ENCODE data around the gene KIF26B. TPM values are rescaled to one million over a fixed set of nuclear protein-coding genes. Genes with fewer than 3 reads are reported as not detected.
A peak's percentile ranks its signal among the peaks of the same experiment; 100 is the strongest.

The KIF26B gene
- total RNA-seq, 3 donors from 2014 or later (not counting 1 experiment from before 2014, with no cell fraction given), result 0.16 to 0.96 (median 0.18) TPM

DNA sequence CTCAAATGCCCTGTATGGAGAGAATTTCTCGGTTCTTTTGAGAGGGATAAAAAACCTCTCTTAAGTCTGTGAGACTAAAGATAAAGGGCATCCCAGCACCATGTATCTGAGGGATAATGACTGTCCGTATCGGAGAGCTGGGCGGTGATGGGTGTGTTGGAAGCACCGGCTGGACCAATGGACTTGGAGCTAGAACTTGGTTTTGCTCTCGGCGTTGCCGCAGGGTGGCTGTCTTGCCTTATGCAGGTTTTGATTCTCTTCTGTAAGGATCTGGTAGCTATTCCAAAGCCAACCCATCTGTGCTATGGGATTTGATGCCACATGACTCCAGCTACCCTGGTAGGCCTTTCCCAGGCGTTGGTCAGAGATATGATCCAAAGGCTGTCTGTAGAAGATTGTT, 348.8 kb downstream of the KIF26B start:
- Mint-ChIP-seq H3K9me3 (no peaks in the 10 kb centered on the region), H3K27ac (no peak overlapping the region), H3K36me3 (no peaks in the 10 kb centered on the region), H3K27me3 (ENCODE audit: low read depth in 2 of 2) (no peaks in the 10 kb centered on the region), H3K4me3 (no peak overlapping the region), H3K4me1 (no peaks in the 10 kb centered on the region)
- 90% methylated on average over 9 of the region's 9 CpGs for WGBS (ENCODE audit: insufficient coverage)
- no peak overlapping the region for H3K4me3 ChIP-seq (ENCODE audit: low read length)
- no peaks in the 10 kb centered on the region for H3K36me3 ChIP-seq (ENCODE audit: control insufficient read depth, insufficient read depth, low read length)
- TF ChIP-seq, protein P1, sequence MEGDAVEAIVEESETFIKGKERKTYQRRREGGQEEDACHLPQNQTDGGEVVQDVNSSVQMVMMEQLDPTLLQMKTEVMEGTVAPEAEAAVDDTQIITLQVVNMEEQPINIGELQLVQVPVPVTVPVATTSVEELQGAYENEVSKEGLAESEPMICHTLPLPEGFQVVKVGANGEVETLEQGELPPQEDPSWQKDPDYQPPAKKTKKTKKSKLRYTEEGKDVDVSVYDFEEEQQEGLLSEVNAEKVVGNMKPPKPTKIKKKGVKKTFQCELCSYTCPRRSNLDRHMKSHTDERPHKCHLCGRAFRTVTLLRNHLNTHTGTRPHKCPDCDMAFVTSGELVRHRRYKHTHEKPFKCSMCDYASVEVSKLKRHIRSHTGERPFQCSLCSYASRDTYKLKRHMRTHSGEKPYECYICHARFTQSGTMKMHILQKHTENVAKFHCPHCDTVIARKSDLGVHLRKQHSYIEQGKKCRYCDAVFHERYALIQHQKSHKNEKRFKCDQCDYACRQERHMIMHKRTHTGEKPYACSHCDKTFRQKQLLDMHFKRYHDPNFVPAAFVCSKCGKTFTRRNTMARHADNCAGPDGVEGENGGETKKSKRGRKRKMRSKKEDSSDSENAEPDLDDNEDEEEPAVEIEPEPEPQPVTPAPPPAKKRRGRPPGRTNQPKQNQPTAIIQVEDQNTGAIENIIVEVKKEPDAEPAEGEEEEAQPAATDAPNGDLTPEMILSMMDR (IDR thresholded peaks at IDR 0.05), result no peak
- no peak for ATAC-seq
- H3K27ac ChIP-seq (ENCODE audit: low read length), result no peak overlapping the region
- no peak for DNase-seq
- H3K4me1 ChIP-seq (ENCODE audit: control insufficient read depth, insufficient read depth, low read length), result no peaks in the 10 kb centered on the region
- H3K27me3 ChIP-seq (ENCODE audit: control insufficient read depth, insufficient read depth, low read length), result no peaks in the 10 kb centered on the region
- no peaks in the 10 kb centered on the region for H3K9me3 ChIP-seq (ENCODE audit: control insufficient read depth, insufficient read depth, low read length)
- intact Hi-C loops (cut with micrococcal nuclease), result no loop called here

DNA sequence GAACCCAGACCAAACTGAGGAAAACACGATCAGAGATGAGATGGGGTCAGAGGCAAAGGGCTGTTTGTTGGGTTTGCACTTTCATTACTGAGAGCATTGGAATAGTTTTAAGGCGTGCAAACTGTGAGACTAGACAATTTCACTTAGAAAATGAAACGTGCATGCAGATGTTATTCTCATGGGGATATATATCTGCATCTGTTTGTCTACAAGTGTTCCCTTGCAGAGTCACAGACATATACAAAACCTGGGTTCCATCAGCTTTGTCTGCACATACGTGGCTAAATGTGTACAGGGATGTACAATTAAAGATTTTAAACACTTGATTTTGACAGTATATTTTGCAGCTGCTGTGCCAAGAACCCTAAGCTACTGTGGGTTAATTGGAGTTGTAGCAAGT, 355.4 kb downstream of the KIF26B start:
- H3K27ac ChIP-seq (ENCODE audit: low read length), result no peak overlapping the region
- no peaks in the 10 kb centered on the region for H3K27me3 ChIP-seq (ENCODE audit: control insufficient read depth, insufficient read depth, low read length)
- no peaks in the 10 kb centered on the region for H3K36me3 ChIP-seq (ENCODE audit: control insufficient read depth, insufficient read depth, low read length)
- TF ChIP-seq, protein P1 (IDR thresholded peaks at IDR 0.05), result no peak
- Mint-ChIP-seq H3K27me3 (ENCODE audit: low read depth in 2 of 2) (peaks cover 0 to 9% of the 10 kb centered on the region in 2 donors), H3K4me3 (no peak overlapping the region), H3K4me1 (peaks cover 4 to 9% of the 10 kb centered on the region in 2 donors), H3K36me3 (no peaks in the 10 kb centered on the region), H3K9me3 (peaks cover 0 to 2% of the 10 kb centered on the region in 2 donors), H3K27ac (no peak overlapping the region)
- H3K4me1 ChIP-seq (ENCODE audit: control insufficient read depth, insufficient read depth, low read length), result no peaks in the 10 kb centered on the region
- peaks cover 4% of the 10 kb centered on the region for H3K9me3 ChIP-seq (ENCODE audit: control insufficient read depth, insufficient read depth, low read length)
- no peak for DNase-seq
- ATAC-seq, result no peak
- WGBS (ENCODE audit: insufficient coverage), result 53% methylated on average over 4 of the region's 4 CpGs
- H3K4me3 ChIP-seq (ENCODE audit: low read length), result no peak overlapping the region
- intact Hi-C loops (cut with micrococcal nuclease), result no loop called here

DNA sequence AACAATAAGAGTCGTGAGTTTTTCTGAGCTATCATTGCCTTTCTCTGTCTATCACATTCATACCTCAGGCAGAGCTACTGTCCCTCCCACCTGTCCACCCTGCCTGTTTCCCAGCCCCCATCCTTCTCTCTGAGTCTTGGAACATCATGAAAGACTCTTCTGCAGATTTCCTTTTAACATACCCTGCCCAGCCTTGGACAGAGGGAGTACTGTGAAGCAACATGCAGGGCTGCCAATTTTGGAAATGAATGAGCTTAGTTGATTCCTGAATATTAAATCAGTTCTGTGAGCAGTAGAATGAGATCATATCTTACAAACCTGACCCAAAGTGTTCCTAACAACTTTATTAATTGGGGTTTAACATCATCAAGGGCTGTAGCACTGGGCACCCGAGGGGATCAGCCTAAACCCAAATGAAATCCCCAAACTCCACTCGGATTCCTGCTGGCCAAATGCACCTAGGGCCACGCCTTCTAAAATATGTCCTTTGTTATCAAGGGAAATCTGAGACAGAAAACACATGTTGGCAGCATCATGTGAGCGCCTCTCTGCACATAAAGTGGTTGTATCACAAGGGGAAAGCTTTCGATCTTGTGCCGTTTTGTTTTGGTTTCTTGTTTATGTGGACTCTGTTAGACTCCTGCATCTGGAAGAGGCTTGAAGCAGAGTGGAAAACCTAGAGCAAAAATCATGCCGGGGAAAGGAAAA, 357.6 kb downstream of the KIF26B start:
- DNase-seq (no peak), ATAC-seq (no peak)
- Mint-ChIP-seq H3K4me1 (peaks cover 4 to 9% of the 10 kb centered on the region in 2 donors), H3K27me3 (ENCODE audit: low read depth in 2 of 2) (peaks cover 2 to 11% of the 10 kb centered on the region in 2 donors), H3K4me3 (peak overlapping the region; percentile 28), H3K9me3 (peaks cover 0 to 2% of the 10 kb centered on the region in 2 donors), H3K27ac (no peak overlapping the region), H3K36me3 (no peaks in the 10 kb centered on the region)
- TF ChIP-seq, protein P1 (IDR thresholded peaks at IDR 0.05), result no peak
- intact Hi-C loops (cut with micrococcal nuclease), result no loop called here
- WGBS (ENCODE audit: insufficient coverage), result 75% methylated on average over 8 of the region's 8 CpGs
- H3K36me3 ChIP-seq (ENCODE audit: control insufficient read depth, insufficient read depth, low read length), result no peaks in the 10 kb centered on the region
- no peaks in the 10 kb centered on the region for H3K27me3 ChIP-seq (ENCODE audit: control insufficient read depth, insufficient read depth, low read length)
- H3K4me3 ChIP-seq (ENCODE audit: low read length), result no peak overlapping the region
- H3K4me1 ChIP-seq (ENCODE audit: control insufficient read depth, insufficient read depth, low read length), result no peaks in the 10 kb centered on the region
- peaks cover 4% of the 10 kb centered on the region for H3K9me3 ChIP-seq (ENCODE audit: control insufficient read depth, insufficient read depth, low read length)
- H3K27ac ChIP-seq (ENCODE audit: low read length), result no peak overlapping the region
